Measurements from ENCODE around the gene NOS1AP. TPM values are rescaled to one million over a fixed set of nuclear protein-coding genes. Genes with fewer than 3 reads are reported as not detected.

NOS1AP gene
- polyA plus RNA-seq, 3 donors = 0.12 TPM; not detected in 2

DNA sequence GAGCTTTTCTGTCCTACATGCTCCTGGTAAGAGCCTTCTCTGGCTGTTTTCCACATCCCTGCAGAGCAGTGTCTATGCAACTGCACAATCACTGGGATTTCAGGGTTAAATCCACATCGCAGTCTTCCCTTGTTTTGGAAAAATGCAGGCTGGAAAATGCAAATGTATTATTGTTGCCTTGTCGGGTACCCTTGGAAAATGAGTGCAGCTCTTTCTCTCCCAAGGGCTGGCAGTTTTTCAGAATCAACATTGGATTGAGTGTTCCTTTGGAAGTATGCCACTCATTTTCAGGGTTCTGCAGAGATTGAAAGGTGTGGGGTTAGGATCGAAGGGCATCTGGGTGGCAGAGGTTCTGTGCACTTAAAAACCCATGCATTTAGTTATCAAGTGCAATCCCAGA lies 3.2 kb downstream of the NOS1AP start:
- 91% methylated on average over 2 of the region's 3 CpGs for whole genome bisulfite sequencing (ENCODE audit: insufficient coverage)
- no peaks in the 10 kb centered on the region for H3K79me2 ChIP-seq (ENCODE audit: insufficient read depth, low read length)
- H3K9me3 ChIP-seq (replicated peaks in 1 of 2; ENCODE audit: control insufficient read depth in 1 of 2, insufficient read depth in 1 of 2, low read length in 2 of 2) = peaks cover 0 to 11% of the 10 kb centered on the region in 2 donors
- TF ChIP-seq, protein P1, sequence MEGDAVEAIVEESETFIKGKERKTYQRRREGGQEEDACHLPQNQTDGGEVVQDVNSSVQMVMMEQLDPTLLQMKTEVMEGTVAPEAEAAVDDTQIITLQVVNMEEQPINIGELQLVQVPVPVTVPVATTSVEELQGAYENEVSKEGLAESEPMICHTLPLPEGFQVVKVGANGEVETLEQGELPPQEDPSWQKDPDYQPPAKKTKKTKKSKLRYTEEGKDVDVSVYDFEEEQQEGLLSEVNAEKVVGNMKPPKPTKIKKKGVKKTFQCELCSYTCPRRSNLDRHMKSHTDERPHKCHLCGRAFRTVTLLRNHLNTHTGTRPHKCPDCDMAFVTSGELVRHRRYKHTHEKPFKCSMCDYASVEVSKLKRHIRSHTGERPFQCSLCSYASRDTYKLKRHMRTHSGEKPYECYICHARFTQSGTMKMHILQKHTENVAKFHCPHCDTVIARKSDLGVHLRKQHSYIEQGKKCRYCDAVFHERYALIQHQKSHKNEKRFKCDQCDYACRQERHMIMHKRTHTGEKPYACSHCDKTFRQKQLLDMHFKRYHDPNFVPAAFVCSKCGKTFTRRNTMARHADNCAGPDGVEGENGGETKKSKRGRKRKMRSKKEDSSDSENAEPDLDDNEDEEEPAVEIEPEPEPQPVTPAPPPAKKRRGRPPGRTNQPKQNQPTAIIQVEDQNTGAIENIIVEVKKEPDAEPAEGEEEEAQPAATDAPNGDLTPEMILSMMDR (IDR thresholded peaks at IDR 0.05) = no peak
- H3K4me1 ChIP-seq (ENCODE audit: control insufficient read depth in 1 of 2, insufficient read depth in 2 of 2, low read length in 2 of 2) = peaks cover 13 to 21% of the 10 kb centered on the region in 2 donors
- Mint-ChIP-seq H3K36me3 (peaks cover 0 to 3% of the 10 kb centered on the region in 2 donors), H3K4me3 (no peak overlapping the region), H3K4me1 (peaks cover 26% of the 10 kb centered on the region), H3K9me3 (peaks cover 0 to 8% (median 0%) of the 10 kb centered on the region in 7 donors), H3K27me3 (ENCODE audit: low read depth in 3 of 3) (peaks cover 43 to 55% (median 49%) of the 10 kb centered on the region in 3 donors), H3K27ac (no peak overlapping the region)
- peaks cover 31 to 46% of the 10 kb centered on the region in 2 donors for H3K27me3 ChIP-seq (ENCODE audit: control insufficient read depth in 2 of 2, insufficient read depth in 2 of 2, low read length in 2 of 2)
- no peak overlapping the region for H3K27ac ChIP-seq (ENCODE audit: low read depth in 1 of 2, low read length in 2 of 2)
- no peak overlapping the region for H3K9ac ChIP-seq (ENCODE audit: insufficient read depth, low read length, poor library complexity, severe bottlenecking)
- no peak for DNase-seq
- intact Hi-C loops (cut with micrococcal nuclease) = no loop called here
- H3K4me3 ChIP-seq (replicated peaks in 1 of 3; ENCODE audit: low read depth in 2 of 3, low read length in 3 of 3) = no peak overlapping the region
- no peak overlapping the region for H2AFZ ChIP-seq (ENCODE audit: insufficient read depth, low read depth, low read length, poor library complexity, severe bottlenecking)
- H4K20me1 ChIP-seq (ENCODE audit: insufficient read depth, low read length) = no peaks in the 10 kb centered on the region
- H3K36me3 ChIP-seq (replicated peaks in 1 of 2; ENCODE audit: control insufficient read depth in 1 of 2, insufficient read depth in 2 of 2, low read length in 2 of 2) = no peaks in the 10 kb centered on the region
- no peak overlapping the region for H3K4me2 ChIP-seq (replicated peaks; ENCODE audit: extremely low read depth, low read length, poor library complexity, severe bottlenecking)

DNA sequence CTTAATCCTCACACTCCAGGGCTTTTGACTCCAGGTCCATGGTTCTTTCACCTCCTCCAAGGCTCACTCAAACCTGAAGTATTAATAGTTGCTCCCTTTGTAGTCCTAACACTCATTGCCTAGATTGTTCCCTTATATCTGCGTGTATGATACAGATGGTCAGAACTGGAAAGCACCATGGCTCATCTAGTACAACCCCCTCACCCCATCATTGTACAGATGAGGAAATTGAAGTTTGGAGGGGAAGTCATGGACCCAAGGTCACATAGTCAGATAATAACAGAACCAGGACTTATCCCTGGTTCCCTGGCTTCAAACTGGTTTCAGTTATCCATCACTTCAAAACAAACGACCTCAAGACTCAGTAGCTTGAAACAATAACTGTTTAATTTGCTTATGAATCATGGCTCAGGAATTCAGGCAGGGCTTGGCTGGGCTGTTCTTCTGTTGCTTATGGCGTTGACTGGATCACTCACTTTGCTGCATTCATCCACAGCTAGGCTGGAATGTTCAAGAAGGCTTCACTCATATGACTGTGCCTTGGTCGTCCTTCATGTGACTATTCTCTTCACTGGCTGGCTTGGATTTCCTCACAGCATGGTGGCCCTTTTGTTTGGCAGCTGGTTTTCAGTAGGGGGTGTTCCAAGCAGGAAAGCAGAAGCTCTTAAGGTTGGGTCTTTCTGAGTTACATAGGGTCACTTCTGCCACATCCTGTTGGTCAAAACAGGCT lies 5.0 kb downstream of the NOS1AP start:
- Mint-ChIP-seq H3K36me3 (peaks cover 0 to 3% of the 10 kb centered on the region in 2 donors), H3K27me3 (ENCODE audit: low read depth in 3 of 3) (peaks cover 38 to 47% (median 45%) of the 10 kb centered on the region in 3 donors), H3K4me3 (no peak overlapping the region), H3K9me3 (peaks cover 0 to 8% (median 0%) of the 10 kb centered on the region in 7 donors), H3K27ac (no peak overlapping the region), H3K4me1 (peaks cover 22% of the 10 kb centered on the region)
- no peaks in the 10 kb centered on the region for H3K79me2 ChIP-seq (ENCODE audit: insufficient read depth, low read length)
- H3K9ac ChIP-seq (ENCODE audit: insufficient read depth, low read length, poor library complexity, severe bottlenecking) = no peak overlapping the region
- DNase-seq = peak in 1 of 3 donors; percentile 22
- TF ChIP-seq, protein P1 (IDR thresholded peaks at IDR 0.05) = no peak
- no peak overlapping the region for H3K4me3 ChIP-seq (replicated peaks in 1 of 3; ENCODE audit: low read depth in 2 of 3, low read length in 3 of 3)
- H3K4me1 ChIP-seq (ENCODE audit: control insufficient read depth in 1 of 2, insufficient read depth in 2 of 2, low read length in 2 of 2) = peaks cover 9 to 16% of the 10 kb centered on the region in 2 donors
- H4K20me1 ChIP-seq (ENCODE audit: insufficient read depth, low read length) = no peaks in the 10 kb centered on the region
- intact Hi-C loops (cut with micrococcal nuclease) = no loop called here
- no peaks in the 10 kb centered on the region for H3K36me3 ChIP-seq (replicated peaks in 1 of 2; ENCODE audit: control insufficient read depth in 1 of 2, insufficient read depth in 2 of 2, low read length in 2 of 2)
- 100% methylated on average over 2 of the region's 4 CpGs for WGBS (ENCODE audit: insufficient coverage)
- H2AFZ ChIP-seq (ENCODE audit: insufficient read depth, low read depth, low read length, poor library complexity, severe bottlenecking) = no peak overlapping the region
- H3K27me3 ChIP-seq (ENCODE audit: control insufficient read depth in 2 of 2, insufficient read depth in 2 of 2, low read length in 2 of 2) = peaks cover 24 to 32% of the 10 kb centered on the region in 2 donors
- H3K27ac ChIP-seq (ENCODE audit: low read depth in 1 of 2, low read length in 2 of 2) = no peak overlapping the region
- no peak overlapping the region for H3K4me2 ChIP-seq (replicated peaks; ENCODE audit: extremely low read depth, low read length, poor library complexity, severe bottlenecking)
- peaks cover 0 to 11% of the 10 kb centered on the region in 2 donors for H3K9me3 ChIP-seq (replicated peaks in 1 of 2; ENCODE audit: control insufficient read depth in 1 of 2, insufficient read depth in 1 of 2, low read length in 2 of 2)
